Measurements from ENCODE around the gene GAGE2A.
"Not testable (repeated sequence)": the region's sequence is repeated elsewhere in the genome, so short reads cannot be mapped to it uniquely, and the experiment has no call there.

Gene GAGE2A, protein sequence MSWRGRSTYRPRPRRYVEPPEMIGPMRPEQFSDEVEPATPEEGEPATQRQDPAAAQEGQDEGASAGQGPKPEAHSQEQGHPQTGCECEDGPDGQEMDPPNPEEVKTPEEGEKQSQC

DNA sequence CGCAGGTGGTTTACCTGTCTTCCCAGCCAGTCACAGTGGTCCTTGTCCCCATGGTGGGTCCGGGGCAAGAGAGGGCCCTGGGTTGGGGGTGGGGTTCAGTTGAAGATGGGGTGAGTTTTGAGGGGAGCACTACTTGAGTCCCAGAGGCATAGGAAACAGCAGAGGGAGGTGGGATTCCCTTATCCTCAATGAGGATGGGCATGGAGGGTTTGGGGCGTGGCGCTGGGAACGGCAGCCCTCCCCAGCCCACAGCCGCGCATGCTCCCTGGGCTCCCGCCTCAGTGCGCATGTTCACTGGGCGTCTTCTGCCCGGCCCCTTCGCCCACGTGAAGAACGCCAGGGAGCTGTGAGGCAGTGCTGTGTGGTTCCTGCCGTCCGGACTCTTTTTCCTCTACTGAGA lies at the start of gene GAGE2A:
Gene GAGE2A (plus strand): TSS at position 301 of the 400 bp plus-strand sequence. CDS start 1,155 bp downstream, outside the sequence.
- not testable (repeated sequence) for DNase-seq (ENCODE audit: low read depth in 2 of 2)

DNA sequence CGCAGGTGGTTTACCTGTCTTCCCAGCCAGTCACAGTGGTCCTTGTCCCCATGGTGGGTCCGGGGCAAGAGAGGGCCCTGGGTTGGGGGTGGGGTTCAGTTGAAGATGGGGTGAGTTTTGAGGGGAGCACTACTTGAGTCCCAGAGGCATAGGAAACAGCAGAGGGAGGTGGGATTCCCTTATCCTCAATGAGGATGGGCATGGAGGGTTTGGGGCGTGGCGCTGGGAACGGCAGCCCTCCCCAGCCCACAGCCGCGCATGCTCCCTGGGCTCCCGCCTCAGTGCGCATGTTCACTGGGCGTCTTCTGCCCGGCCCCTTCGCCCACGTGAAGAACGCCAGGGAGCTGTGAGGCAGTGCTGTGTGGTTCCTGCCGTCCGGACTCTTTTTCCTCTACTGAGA lies 47.9 kb upstream of the GAGE2A start, which contains the start of gene GAGE12D:
Gene GAGE12D (plus strand): TSS at position 301 of the 400 bp plus-strand sequence. CDS start 1,155 bp downstream, outside the sequence.
- DNase-seq (ENCODE audit: low read depth in 2 of 2): not testable (repeated sequence)

DNA sequence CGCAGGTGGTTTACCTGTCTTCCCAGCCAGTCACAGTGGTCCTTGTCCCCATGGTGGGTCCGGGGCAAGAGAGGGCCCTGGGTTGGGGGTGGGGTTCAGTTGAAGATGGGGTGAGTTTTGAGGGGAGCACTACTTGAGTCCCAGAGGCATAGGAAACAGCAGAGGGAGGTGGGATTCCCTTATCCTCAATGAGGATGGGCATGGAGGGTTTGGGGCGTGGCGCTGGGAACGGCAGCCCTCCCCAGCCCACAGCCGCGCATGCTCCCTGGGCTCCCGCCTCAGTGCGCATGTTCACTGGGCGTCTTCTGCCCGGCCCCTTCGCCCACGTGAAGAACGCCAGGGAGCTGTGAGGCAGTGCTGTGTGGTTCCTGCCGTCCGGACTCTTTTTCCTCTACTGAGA lies 38.3 kb upstream of the GAGE2A start, which contains the start of gene GAGE12E:
Gene GAGE12E (plus strand): TSS at position 301 of the 400 bp plus-strand sequence. CDS start 1,155 bp downstream, outside the sequence.
- not testable (repeated sequence) for DNase-seq (ENCODE audit: low read depth in 2 of 2)

DNA sequence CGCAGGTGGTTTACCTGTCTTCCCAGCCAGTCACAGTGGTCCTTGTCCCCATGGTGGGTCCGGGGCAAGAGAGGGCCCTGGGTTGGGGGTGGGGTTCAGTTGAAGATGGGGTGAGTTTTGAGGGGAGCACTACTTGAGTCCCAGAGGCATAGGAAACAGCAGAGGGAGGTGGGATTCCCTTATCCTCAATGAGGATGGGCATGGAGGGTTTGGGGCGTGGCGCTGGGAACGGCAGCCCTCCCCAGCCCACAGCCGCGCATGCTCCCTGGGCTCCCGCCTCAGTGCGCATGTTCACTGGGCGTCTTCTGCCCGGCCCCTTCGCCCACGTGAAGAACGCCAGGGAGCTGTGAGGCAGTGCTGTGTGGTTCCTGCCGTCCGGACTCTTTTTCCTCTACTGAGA lies 28.8 kb upstream of the GAGE2A start, which contains the start of gene GAGE12F:
Gene GAGE12F (plus strand): TSS at position 301 of the 400 bp plus-strand sequence. CDS start 1,155 bp downstream, outside the sequence.
- DNase-seq (ENCODE audit: low read depth in 2 of 2): not testable (repeated sequence)

DNA sequence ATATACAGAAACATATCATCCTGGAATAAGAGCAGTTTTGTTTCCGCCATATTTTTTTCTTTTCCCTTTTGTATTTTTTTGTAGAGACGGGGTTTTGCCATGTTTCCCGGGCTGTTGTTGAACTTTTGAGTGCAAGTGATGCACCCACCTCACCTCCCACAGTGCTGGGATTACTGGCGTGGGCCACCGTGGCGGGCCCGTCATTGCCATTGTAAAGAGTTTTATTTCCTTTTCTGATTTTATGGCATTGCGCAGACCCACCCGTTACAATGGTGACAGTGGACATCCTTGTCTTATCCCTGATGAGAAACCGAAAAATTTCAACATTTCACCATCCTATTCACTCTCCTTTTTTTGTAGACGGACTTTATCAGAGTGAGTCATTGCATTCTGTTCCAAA lies 20.6 kb upstream of the GAGE2A start:
- DNase-seq (ENCODE audit: low read depth in 2 of 2): not testable (repeated sequence)

DNA sequence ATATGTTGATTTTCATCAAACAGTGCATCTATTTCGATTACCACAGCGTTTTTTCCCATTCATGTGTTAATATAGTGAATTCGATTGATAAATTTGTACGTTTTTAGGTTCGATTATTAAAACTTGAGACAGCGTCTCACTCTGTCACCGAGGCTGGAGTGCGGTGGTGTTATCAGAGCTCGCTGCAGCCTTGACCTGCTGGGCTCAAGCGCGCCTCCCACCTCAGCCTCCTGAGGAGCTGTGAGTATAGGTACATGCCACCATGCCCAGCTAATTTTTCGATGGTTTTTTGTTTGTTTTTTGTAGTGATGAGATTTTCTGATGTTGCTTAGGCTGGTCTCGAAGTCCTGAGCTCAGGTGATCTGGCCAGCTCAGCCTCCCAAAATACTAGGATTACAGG lies 20.1 kb upstream of the GAGE2A start:
- DNase-seq (ENCODE audit: low read depth in 2 of 2): not testable (repeated sequence)

DNA sequence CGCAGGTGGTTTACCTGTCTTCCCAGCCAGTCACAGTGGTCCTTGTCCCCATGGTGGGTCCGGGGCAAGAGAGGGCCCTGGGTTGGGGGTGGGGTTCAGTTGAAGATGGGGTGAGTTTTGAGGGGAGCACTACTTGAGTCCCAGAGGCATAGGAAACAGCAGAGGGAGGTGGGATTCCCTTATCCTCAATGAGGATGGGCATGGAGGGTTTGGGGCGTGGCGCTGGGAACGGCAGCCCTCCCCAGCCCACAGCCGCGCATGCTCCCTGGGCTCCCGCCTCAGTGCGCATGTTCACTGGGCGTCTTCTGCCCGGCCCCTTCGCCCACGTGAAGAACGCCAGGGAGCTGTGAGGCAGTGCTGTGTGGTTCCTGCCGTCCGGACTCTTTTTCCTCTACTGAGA lies 19.2 kb upstream of the GAGE2A start, which contains the start of gene GAGE12G:
Gene GAGE12G (plus strand): TSS at position 301 of the 400 bp plus-strand sequence. CDS start 1,155 bp downstream, outside the sequence.
- not testable (repeated sequence) for DNase-seq (ENCODE audit: low read depth in 2 of 2)

DNA sequence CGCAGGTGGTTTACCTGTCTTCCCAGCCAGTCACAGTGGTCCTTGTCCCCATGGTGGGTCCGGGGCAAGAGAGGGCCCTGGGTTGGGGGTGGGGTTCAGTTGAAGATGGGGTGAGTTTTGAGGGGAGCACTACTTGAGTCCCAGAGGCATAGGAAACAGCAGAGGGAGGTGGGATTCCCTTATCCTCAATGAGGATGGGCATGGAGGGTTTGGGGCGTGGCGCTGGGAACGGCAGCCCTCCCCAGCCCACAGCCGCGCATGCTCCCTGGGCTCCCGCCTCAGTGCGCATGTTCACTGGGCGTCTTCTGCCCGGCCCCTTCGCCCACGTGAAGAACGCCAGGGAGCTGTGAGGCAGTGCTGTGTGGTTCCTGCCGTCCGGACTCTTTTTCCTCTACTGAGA lies 9.6 kb upstream of the GAGE2A start, which contains the start of gene GAGE12H:
Gene GAGE12H (plus strand): TSS at position 301 of the 400 bp plus-strand sequence. CDS start 1,155 bp downstream, outside the sequence.
- not testable (repeated sequence) for DNase-seq (ENCODE audit: low read depth in 2 of 2)

DNA sequence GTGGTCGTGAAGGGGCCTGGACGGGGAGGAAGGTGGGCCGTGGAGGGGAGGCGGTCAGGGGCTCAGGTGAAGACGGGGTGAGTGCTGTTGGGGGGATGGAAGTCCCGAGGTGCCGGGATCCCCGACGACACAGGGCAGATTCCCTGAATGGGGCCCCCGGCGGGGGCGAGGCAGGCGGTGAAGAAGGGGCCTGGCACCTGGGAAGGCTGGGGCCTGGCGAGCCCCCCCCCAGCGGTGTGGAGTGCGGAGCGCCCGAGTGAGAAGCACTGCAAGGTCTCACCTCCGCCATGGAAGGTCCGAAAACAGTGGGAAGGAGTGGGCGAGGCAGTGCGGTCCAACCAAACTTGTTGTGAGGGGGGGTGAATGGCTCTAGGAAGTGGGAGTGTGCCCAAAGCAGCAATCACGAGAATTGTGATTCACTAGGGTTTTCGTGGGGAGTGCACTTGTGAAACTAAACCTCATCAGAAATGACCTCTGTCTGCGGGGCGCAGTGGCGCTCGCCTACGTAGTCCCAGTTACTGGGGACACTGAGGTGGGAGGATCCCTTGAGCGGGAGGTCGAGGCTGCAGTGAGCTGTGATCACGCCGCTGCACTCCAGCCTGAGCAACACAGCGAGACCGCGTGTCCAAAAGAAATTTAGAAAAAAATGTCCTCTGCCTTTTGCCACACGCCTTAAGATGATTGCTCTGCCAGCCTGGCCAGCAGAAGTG lies 628 bp downstream of the GAGE2A start:
- DNase-seq (ENCODE audit: low read depth in 2 of 2): not testable (repeated sequence)

DNA sequence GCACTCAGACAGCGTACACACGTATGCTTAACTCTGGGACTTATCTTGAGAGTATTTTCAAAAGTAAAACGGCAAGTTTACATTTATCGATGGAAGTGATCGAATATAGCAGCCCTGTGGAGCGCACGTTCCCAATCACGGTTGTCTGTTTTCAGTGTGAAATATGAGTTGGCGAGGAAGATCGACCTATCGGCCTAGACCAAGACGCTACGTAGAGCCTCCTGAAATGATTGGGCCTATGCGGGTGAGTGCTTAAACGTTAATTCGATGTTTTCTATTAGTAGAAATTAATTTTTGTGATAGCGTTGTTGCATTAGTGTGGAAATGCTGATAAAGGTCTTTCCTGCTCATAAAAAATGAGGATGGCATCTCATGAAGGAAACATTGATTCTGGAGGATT lies 1.2 kb downstream of the GAGE2A start:
- DNase-seq (ENCODE audit: low read depth in 2 of 2): not testable (repeated sequence)

DNA sequence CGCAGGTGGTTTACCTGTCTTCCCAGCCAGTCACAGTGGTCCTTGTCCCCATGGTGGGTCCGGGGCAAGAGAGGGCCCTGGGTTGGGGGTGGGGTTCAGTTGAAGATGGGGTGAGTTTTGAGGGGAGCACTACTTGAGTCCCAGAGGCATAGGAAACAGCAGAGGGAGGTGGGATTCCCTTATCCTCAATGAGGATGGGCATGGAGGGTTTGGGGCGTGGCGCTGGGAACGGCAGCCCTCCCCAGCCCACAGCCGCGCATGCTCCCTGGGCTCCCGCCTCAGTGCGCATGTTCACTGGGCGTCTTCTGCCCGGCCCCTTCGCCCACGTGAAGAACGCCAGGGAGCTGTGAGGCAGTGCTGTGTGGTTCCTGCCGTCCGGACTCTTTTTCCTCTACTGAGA lies 9.4 kb downstream of the GAGE2A start, which contains the start of gene GAGE1:
Gene GAGE1 (plus strand): TSS at position 301 of the 400 bp plus-strand sequence. CDS start 1,155 bp downstream, outside the sequence.
- DNase-seq (ENCODE audit: low read depth in 2 of 2): not testable (repeated sequence)

DNA sequence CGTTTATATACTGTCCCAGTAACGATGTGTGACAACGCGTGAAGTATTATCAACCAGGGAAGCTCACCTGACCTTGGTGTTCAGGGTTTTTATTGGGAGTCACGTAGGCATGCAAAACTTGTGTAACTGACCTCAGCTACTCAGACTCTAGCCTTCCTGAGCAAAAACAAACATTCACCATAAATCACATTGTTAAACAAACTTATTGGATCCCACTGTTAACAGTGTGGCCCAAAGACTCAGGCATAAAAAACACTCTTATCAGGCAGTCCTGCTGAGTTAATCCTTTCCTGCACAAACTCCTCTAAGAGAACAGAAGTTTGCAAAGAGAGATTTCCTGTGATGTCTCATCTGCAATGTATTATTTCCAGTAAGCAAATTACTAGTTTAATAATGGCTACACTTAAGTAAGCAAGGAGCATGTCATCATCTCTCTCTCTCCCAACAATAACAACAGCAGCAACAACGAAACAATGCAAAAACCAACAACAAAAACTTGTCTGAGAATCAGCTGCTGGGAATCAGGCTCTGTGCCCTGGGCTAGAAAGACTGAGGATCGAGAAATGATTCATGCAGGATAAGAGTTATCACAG lies 21.5 kb downstream of the GAGE2A start:
- DNase-seq (ENCODE audit: low read depth in 2 of 2): no peak

DNA sequence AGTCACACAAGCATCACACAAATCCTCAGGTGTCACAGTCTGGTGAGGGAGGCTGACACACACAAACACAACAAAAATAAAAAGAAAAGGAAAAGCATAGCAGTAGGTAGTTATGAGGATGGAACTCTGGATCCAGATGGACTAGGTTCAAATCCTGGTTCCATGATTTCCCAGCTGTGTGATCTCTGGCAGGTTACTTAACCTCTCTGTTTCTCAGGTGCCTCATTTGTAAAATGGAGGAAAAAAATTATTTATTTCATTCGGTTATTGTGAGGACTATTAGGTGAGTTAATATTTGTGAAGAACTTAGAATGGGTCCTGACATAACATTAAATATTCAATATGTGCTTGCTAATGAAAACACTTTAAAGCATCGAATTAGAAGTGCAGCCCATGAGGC lies 29.3 kb downstream of the GAGE2A start:
- no peak for DNase-seq (ENCODE audit: low read depth in 2 of 2)

DNA sequence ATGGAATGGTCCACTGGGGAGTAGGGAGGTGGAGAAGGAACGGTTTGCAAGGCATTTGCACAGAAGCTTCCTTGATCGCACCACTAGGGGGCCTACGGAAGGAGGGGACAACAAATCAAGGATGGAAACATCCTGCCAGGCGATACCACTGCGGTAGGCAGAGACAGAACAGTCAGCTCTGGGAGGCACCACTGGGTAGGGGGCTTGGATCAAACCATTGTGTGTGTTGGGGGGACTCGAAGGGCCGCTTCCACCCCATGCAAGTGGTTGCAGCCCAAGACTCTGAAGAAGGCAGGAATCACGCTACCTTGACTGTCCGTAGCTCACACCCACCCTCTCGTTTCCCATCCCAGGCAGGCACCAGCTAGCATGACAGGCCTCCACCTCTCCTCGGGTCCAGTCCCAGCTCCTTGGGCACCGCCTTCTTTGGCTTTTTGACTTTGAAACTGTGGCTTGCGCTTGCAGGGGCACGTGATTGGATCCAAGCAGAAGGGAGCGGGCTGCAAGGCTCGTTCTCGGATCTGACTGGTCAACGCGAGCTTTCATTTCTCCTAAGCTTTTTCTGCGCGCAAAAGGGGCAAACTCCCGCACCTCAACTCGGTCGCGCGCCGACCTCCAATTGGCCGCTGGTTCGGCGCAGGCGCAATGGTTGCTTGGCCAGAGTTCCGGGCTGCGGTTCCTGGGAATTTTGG lies 37.9 kb downstream of the GAGE2A start:
- no peak for DNase-seq (ENCODE audit: low read depth in 2 of 2)

DNA sequence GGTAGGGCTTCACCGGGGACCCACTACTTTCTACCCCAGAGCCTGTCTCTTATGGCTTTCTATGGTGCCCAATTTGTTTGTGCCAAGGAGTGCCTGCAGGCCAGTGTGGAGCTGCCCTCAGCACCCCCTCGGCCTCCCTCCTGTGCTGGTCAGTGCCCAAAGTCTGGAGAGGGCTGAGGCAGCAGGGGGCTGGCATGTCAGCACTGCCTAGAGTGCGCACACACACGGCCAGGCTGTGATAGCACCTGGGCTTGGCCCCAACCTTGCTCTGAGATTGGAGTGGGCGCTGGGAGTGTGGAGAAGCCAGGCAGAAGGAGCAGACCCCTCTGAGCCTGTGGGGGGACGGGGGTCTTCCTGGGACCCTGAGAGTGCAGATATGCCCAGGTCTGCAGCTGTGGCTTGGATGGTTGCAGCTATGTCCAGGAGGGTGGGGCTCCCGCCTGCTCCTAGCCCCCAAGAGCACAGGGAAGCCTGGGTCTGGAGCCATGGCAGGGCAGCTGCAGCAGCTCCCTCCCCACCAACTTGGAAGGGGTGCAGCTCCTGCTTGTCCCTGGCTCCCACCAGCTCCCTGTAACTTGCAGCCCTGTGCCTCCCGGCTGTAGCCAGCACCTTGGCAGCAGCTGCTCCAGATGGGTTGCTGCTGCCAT lies 55.8 kb downstream of the GAGE2A start:
- no peak for DNase-seq (ENCODE audit: low read depth in 2 of 2)

Measured in stimulated activated CD4-positive, alpha-beta T cell treated with anti-CD3 and anti-CD28 coated beads, Interleukin-1b, Interleukin-23, amount 100 ng/mL, for 1 hour (primary cell).